Activated naive CD4-positive, alpha-beta T cell treated with anti-CD3 and anti-CD28 coated beads, Interleukin-2, amount 10 ng/mL, durations not matched to agents 7 days and 5 days (primary cell): ENCODE measurements around the gene CPE.
A peak's percentile ranks its signal among the peaks of the same experiment; 100 is the strongest.

Source experiments
- CTCF ChIA-PET: fragments of 350-600 bp; sonication (Branson Sonifier 250); formaldehyde crosslinking; loops from one replicate; lab custom pipeline; 2021; ENCODE audit warnings: antibody characterized with exemption; lab: Charles Lee
- DNase-seq: peaks from one replicate; pipeline ENCODE4 v3.0.0-alpha.2; 2020
- H3K27ac Mint-ChIP-seq: one replicate; pipeline ENCODE4 v1.8.0; 2021; ENCODE audit warnings: mild to moderate bottlenecking, moderate library complexity, mixed read lengths
- H3K27me3 Mint-ChIP-seq: one replicate; pipeline ENCODE4 v1.8.0; 2021; ENCODE audit warnings: mild to moderate bottlenecking, mixed read lengths
- H3K36me3 Mint-ChIP-seq: one replicate; pipeline ENCODE4 v1.8.0; 2021; ENCODE audit warnings: mixed read lengths
- H3K4me1 Mint-ChIP-seq: one replicate; pipeline ENCODE4 v1.8.0; 2021; ENCODE audit warnings: mixed read lengths
- H3K4me3 Mint-ChIP-seq: one replicate; pipeline ENCODE4 v1.8.0; 2021; ENCODE audit warnings: mild to moderate bottlenecking, moderate library complexity, mixed read lengths
- H3K9me3 Mint-ChIP-seq: one replicate; pipeline ENCODE4 v1.8.0; 2021; ENCODE audit warnings: mixed read lengths

CPE gene

GRCh38 chr4:165379678-165380064 lies 863 bp downstream of the CPE start:
- H3K27ac Mint-ChIP-seq, result no peak overlapping the region
- no peak for DNase-seq
- no peaks in the 10 kb centered on the region for H3K36me3 Mint-ChIP-seq
- CTCF ChIA-PET, result interaction anchor here (1.4 kb wide), 1 partner anchor 266 kb away, joined by 3 read pairs; no protein-coding TSS in a partner anchor
- H3K9me3 Mint-ChIP-seq, result no peaks in the 10 kb centered on the region
- peak overlapping the region; percentile 29 for H3K4me3 Mint-ChIP-seq
- peaks cover 12% of the 10 kb centered on the region for H3K4me1 Mint-ChIP-seq
- H3K27me3 Mint-ChIP-seq, result peaks cover 62% of the 10 kb centered on the region

GRCh38 chr4:165380805-165381204 lies 2.0 kb downstream of the CPE start:
- CTCF ChIA-PET, result no interaction called here
- Mint-ChIP-seq H3K36me3 (no peaks in the 10 kb centered on the region), H3K27me3 (peaks cover 55% of the 10 kb centered on the region)

GRCh38 chr4:165381821-165382373 lies 3.1 kb downstream of the CPE start:
- H3K4me3 Mint-ChIP-seq, result no peak overlapping the region
- H3K9me3 Mint-ChIP-seq, result no peaks in the 10 kb centered on the region
- peaks cover 6% of the 10 kb centered on the region for H3K4me1 Mint-ChIP-seq
- DNase-seq, result no peak
- H3K27me3 Mint-ChIP-seq, result peaks cover 52% of the 10 kb centered on the region
- H3K27ac Mint-ChIP-seq, result no peak overlapping the region
- no peaks in the 10 kb centered on the region for H3K36me3 Mint-ChIP-seq
- CTCF ChIA-PET, result no interaction called here

More at GRCh38 chr4:165380805-165381204, 2.0 kb downstream of the CPE start:
- Mint-ChIP-seq H3K4me1 (peaks cover 6% of the 10 kb centered on the region), H3K4me3 (no peak overlapping the region), H3K9me3 (no peaks in the 10 kb centered on the region), H3K27ac (no peak overlapping the region)
- DNase-seq, result no peak

- no peaks in the 10 kb centered on the region for H3K36me3 Mint-ChIP-seq
Observed at GRCh38 chr4:165382640-165383039, 3.8 kb downstream of the CPE start.

GRCh38 chr4:165383591-165384073 lies 4.8 kb downstream of the CPE start:
- Mint-ChIP-seq H3K36me3 (no peaks in the 10 kb centered on the region), H3K27ac (no peak overlapping the region), H3K4me1 (peaks cover 5% of the 10 kb centered on the region), H3K4me3 (no peak overlapping the region), H3K9me3 (no peaks in the 10 kb centered on the region), H3K27me3 (peaks cover 41% of the 10 kb centered on the region)
- DNase-seq, result no peak
- CTCF ChIA-PET, result no interaction called here

More at GRCh38 chr4:165382640-165383039, 3.8 kb downstream of the CPE start:
- H3K4me3 Mint-ChIP-seq, result no peak overlapping the region
- H3K27me3 Mint-ChIP-seq, result peaks cover 51% of the 10 kb centered on the region
- CTCF ChIA-PET, result no interaction called here
- no peak overlapping the region for H3K27ac Mint-ChIP-seq
- no peaks in the 10 kb centered on the region for H3K9me3 Mint-ChIP-seq
- H3K4me1 Mint-ChIP-seq, result peaks cover 6% of the 10 kb centered on the region
- no peak for DNase-seq

GRCh38 chr4:165384186-165384585 lies 5.4 kb downstream of the CPE start:
- no peak overlapping the region for H3K27ac Mint-ChIP-seq
- CTCF ChIA-PET, result interaction anchor here (0.6 kb wide), 1 partner anchor 78 kb away, joined by 3 read pairs; no protein-coding TSS in a partner anchor
- H3K36me3 Mint-ChIP-seq, result no peaks in the 10 kb centered on the region
- no peaks in the 10 kb centered on the region for H3K9me3 Mint-ChIP-seq
- H3K4me1 Mint-ChIP-seq, result peaks cover 2% of the 10 kb centered on the region
- H3K27me3 Mint-ChIP-seq, result peaks cover 35% of the 10 kb centered on the region
- no peak overlapping the region for H3K4me3 Mint-ChIP-seq
- DNase-seq, result no peak

GRCh38 chr4:165384598-165384997 lies 5.8 kb downstream of the CPE start:
- no peak overlapping the region for H3K27ac Mint-ChIP-seq
- peaks cover 31% of the 10 kb centered on the region for H3K27me3 Mint-ChIP-seq
- CTCF ChIA-PET, result interaction anchor here (0.6 kb wide), 1 partner anchor 78 kb away, joined by 3 read pairs; no protein-coding TSS in a partner anchor
- no peak for DNase-seq
- no peaks in the 10 kb centered on the region for H3K9me3 Mint-ChIP-seq
- H3K4me1 Mint-ChIP-seq, result peaks cover 2% of the 10 kb centered on the region
- no peak overlapping the region for H3K4me3 Mint-ChIP-seq
- H3K36me3 Mint-ChIP-seq, result no peaks in the 10 kb centered on the region

GRCh38 chr4:165385126-165385525 lies 6.3 kb downstream of the CPE start:
- DNase-seq, result no peak
- no peaks in the 10 kb centered on the region for H3K4me1 Mint-ChIP-seq
- CTCF ChIA-PET, result no interaction called here
- H3K4me3 Mint-ChIP-seq, result no peak overlapping the region
- peaks cover 26% of the 10 kb centered on the region for H3K27me3 Mint-ChIP-seq
- no peak overlapping the region for H3K27ac Mint-ChIP-seq
- H3K9me3 Mint-ChIP-seq, result no peaks in the 10 kb centered on the region
- H3K36me3 Mint-ChIP-seq, result no peaks in the 10 kb centered on the region

- CTCF ChIA-PET, result no interaction called here
- Mint-ChIP-seq H3K27ac (no peak overlapping the region), H3K36me3 (no peaks in the 10 kb centered on the region), H3K4me1 (no peaks in the 10 kb centered on the region), H3K27me3 (peaks cover 20% of the 10 kb centered on the region), H3K9me3 (no peaks in the 10 kb centered on the region), H3K4me3 (no peak overlapping the region)
- DNase-seq, result no peak
Observed at GRCh38 chr4:165386328-165386727, 7.5 kb downstream of the CPE start.

- Mint-ChIP-seq H3K4me3 (no peak overlapping the region), H3K9me3 (no peaks in the 10 kb centered on the region), H3K4me1 (no peaks in the 10 kb centered on the region), H3K27me3 (peaks cover 6% of the 10 kb centered on the region), H3K27ac (no peak overlapping the region), H3K36me3 (no peaks in the 10 kb centered on the region)
- CTCF ChIA-PET, result no interaction called here
- no peak for DNase-seq
Observed at GRCh38 chr4:165388756-165389155, 9.9 kb downstream of the CPE start.

- CTCF ChIA-PET, result no interaction called here
- H3K4me3 Mint-ChIP-seq, result no peak overlapping the region
- peaks cover 4% of the 10 kb centered on the region for H3K27me3 Mint-ChIP-seq
- no peak for DNase-seq
- no peaks in the 10 kb centered on the region for H3K4me1 Mint-ChIP-seq
- H3K36me3 Mint-ChIP-seq, result no peaks in the 10 kb centered on the region
- H3K27ac Mint-ChIP-seq, result no peak overlapping the region
- no peaks in the 10 kb centered on the region for H3K9me3 Mint-ChIP-seq
Observed at GRCh38 chr4:165393051-165393450, 14.2 kb downstream of the CPE start.

GRCh38 chr4:165393704-165394103 lies 14.9 kb downstream of the CPE start:
- Mint-ChIP-seq H3K27me3 (peaks cover 4% of the 10 kb centered on the region), H3K4me1 (no peaks in the 10 kb centered on the region), H3K9me3 (no peaks in the 10 kb centered on the region), H3K36me3 (no peaks in the 10 kb centered on the region), H3K27ac (no peak overlapping the region), H3K4me3 (no peak overlapping the region)
- CTCF ChIA-PET, result no interaction called here
- no peak for DNase-seq

- Mint-ChIP-seq H3K27ac (no peak overlapping the region), H3K27me3 (peaks cover 4% of the 10 kb centered on the region), H3K36me3 (no peaks in the 10 kb centered on the region), H3K9me3 (no peaks in the 10 kb centered on the region), H3K4me3 (no peak overlapping the region), H3K4me1 (no peaks in the 10 kb centered on the region)
- CTCF ChIA-PET, result no interaction called here
- no peak for DNase-seq
Observed at GRCh38 chr4:165394275-165394674, 15.5 kb downstream of the CPE start.

GRCh38 chr4:165398570-165398969 lies 19.8 kb downstream of the CPE start:
- CTCF ChIA-PET, result no interaction called here
- no peak overlapping the region for H3K27ac Mint-ChIP-seq
- H3K4me3 Mint-ChIP-seq, result no peak overlapping the region
- no peak for DNase-seq
- H3K36me3 Mint-ChIP-seq, result no peaks in the 10 kb centered on the region
- H3K4me1 Mint-ChIP-seq, result no peaks in the 10 kb centered on the region
- H3K27me3 Mint-ChIP-seq, result peaks cover 7% of the 10 kb centered on the region
- H3K9me3 Mint-ChIP-seq, result no peaks in the 10 kb centered on the region

GRCh38 chr4:165402375-165402774 lies 23.6 kb downstream of the CPE start:
- Mint-ChIP-seq H3K4me3 (no peak overlapping the region), H3K27ac (no peak overlapping the region), H3K4me1 (no peaks in the 10 kb centered on the region), H3K36me3 (no peaks in the 10 kb centered on the region), H3K9me3 (no peaks in the 10 kb centered on the region), H3K27me3 (peaks cover 3% of the 10 kb centered on the region)
- CTCF ChIA-PET, result no interaction called here
- DNase-seq, result no peak
